ENCODE measurements around the gene HDDC3.

GRCh38 chr15:90929246-90930019 lies 2.9 kb downstream of the HDDC3 start:
- no peak for TF ChIP-seq CTCF (conservative IDR thresholded peaks at IDR 0.05; ENCODE audit: low read length)
- TF ChIP-seq EZH2phosphoT487 (IDR thresholded peaks at IDR 0.05; ENCODE audit: borderline replicate concordance) = no peak
